ENCODE measurements around the gene TEX29. TPM values are rescaled to one million over a fixed set of nuclear protein-coding genes. Genes with fewer than 3 reads are reported as not detected.

TEX29 gene
- total RNA-seq, 6 experiments from 2014 or later: 0.42 TPM; not detected in 5

- Histone ChIP-seq H3K4me1 (no peaks in the 10 kb centered on the region), H3K9me3 (no peaks in the 10 kb centered on the region), H3K27me3 (no peaks in the 10 kb centered on the region), H3K36me3 (peaks cover 0 to 62% (median 31%) of the 10 kb centered on the region in 4 donors), H3K27ac (no peak overlapping the region), H3K4me3 (no peak overlapping the region)
- DNase-seq (no peak), ATAC-seq (no peak)
- intact Hi-C loops (cut with DNase I): no loop called here
- WGBS (ENCODE audit: insufficient coverage, low coverage, low lambda C conversion rate, missing lambda C conversion rate): 96% methylated on average over 8 of the region's 22 CpGs
- TF ChIP-seq POLR2A (IDR thresholded peaks at IDR 0.05) (no peak), CTCF (IDR thresholded peaks at IDR 0.05) (no peak)
Measured at GRCh38 chr13:111302045-111302726, 18.3 kb upstream of the TEX29 start.

GRCh38 chr13:111303559-111303958 lies 16.9 kb upstream of the TEX29 start:
- Histone ChIP-seq H3K4me1 (no peaks in the 10 kb centered on the region), H3K27ac (no peak overlapping the region)
- WGBS (ENCODE audit: insufficient coverage, low coverage, low lambda C conversion rate, missing lambda C conversion rate): over 99% methylated on average over 11 of the region's 11 CpGs

GRCh38 chr13:111304041-111304544 lies 16.3 kb upstream of the TEX29 start:
- no peak for DNase-seq
- WGBS (ENCODE audit: insufficient coverage, low coverage, low lambda C conversion rate, missing lambda C conversion rate): 78% methylated on average over 5 of the region's 15 CpGs
- H3K36me3 ChIP-seq: peaks cover 0 to 57% (median 31%) of the 10 kb centered on the region in 4 donors
- H3K27me3 ChIP-seq: no peaks in the 10 kb centered on the region
- no peak overlapping the region for H3K4me3 ChIP-seq
- no peak overlapping the region for H3K27ac ChIP-seq
- intact Hi-C loops (cut with DNase I): no loop called here
- H3K9me3 ChIP-seq: no peaks in the 10 kb centered on the region
- no peak for ATAC-seq
- no peaks in the 10 kb centered on the region for H3K4me1 ChIP-seq
- TF ChIP-seq POLR2A (IDR thresholded peaks at IDR 0.05) (no peak), CTCF (IDR thresholded peaks at IDR 0.05) (no peak)

More at GRCh38 chr13:111303559-111303958, 16.9 kb upstream of the TEX29 start:
- TF ChIP-seq POLR2A (IDR thresholded peaks at IDR 0.05) (no peak), CTCF (IDR thresholded peaks at IDR 0.05) (no peak)
- no peaks in the 10 kb centered on the region for H3K9me3 ChIP-seq
- ATAC-seq (no peak), DNase-seq (no peak)
- H3K27me3 ChIP-seq: no peaks in the 10 kb centered on the region
- peaks cover 0 to 57% (median 31%) of the 10 kb centered on the region in 4 donors for H3K36me3 ChIP-seq
- H3K4me3 ChIP-seq: no peak overlapping the region
- intact Hi-C loops (cut with DNase I): no loop called here

- DNase-seq (no peak), ATAC-seq (no peak)
- intact Hi-C loops (cut with DNase I): no loop called here
- Histone ChIP-seq H3K27me3 (no peaks in the 10 kb centered on the region), H3K36me3 (peaks cover 0 to 57% (median 31%) of the 10 kb centered on the region in 4 donors), H3K4me3 (no peak overlapping the region), H3K9me3 (no peaks in the 10 kb centered on the region), H3K27ac (no peak overlapping the region), H3K4me1 (no peaks in the 10 kb centered on the region)
- WGBS (ENCODE audit: insufficient coverage, low coverage, low lambda C conversion rate, missing lambda C conversion rate): 96% methylated on average over 19 of the region's 20 CpGs
- TF ChIP-seq POLR2A (IDR thresholded peaks at IDR 0.05): no peak
- TF ChIP-seq CTCF (IDR thresholded peaks at IDR 0.05): no peak
Measured at GRCh38 chr13:111304603-111305289, 15.7 kb upstream of the TEX29 start.
